Activated CD8-positive, alpha-beta memory T cell treated with anti-CD3 and anti-CD28 coated beads, Interleukin-2, amount 50 U/mL, for 4 hours (primary cell): ENCODE results near the gene GCHFR.

Source experiments
- DNase-seq: peaks from one replicate; pipeline ENCODE4 v3.0.0-alpha.2; 2020

Gene GCHFR

GRCh38 chr15:40763801-40764628 lies at the start of gene GCHFR:
TSS of gene GCHFR (plus strand) at chr15:40764068. CDS start at chr15:40764181, 113 bp downstream.
- DNase-seq, result peak; percentile 62

DNA sequence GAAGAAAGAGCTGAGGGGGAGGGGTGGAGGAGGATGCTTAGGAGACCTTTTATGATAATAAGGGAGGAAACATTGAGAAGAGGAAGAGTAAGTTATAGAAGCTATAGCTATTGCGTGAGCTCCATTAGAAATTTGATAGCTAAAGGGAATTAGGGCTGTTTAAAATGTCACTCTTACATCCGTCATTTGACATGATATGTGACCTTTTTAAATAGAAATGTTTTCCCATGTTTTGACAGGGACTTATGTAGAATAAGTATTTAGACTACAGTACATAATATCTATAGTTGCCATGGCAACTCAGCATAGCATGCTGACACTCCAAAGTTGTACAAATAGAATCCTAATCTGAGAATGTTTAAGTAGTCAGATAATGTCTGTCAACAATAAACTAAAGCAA lies 49.7 kb upstream of the GCHFR start:
- DNase-seq, result no peak

DNA sequence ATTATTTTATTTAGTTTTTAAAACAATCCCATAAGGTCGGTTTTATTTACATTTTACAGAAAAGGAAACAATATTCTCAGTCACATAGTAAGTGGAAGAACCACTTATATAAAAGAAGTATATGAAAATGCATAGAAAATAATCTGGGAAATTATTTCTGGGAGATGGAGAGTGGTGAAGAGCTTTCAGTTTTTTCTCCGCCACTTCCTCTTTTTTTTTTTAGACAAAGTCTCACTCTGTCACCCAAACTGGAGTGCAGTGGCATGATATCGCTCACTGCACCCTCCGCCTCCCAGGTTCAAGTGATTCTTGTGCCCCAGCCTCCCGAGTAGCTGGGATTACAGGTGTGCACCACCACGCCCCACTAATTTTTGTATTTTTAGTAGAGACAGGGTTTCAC lies 47.7 kb upstream of the GCHFR start:
- no peak for DNase-seq

DNA sequence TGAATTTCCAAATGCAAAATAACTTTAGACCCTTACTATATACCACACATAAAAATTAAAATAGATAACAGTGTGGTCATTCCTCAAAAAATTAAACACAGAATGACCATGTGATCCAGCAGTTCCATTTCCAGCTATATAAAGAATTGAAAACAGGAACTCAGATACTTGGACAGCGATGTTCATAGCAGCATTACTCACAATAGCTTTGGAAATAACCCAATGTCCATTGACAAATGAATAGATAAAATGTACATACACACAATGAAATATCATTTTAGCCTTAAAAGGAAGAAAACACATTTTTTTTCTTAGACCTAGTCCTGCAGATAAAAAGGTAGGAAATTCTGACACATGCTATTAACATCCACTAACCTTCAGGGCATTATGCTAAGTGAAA lies 42.2 kb upstream of the GCHFR start:
- no peak for DNase-seq

DNA sequence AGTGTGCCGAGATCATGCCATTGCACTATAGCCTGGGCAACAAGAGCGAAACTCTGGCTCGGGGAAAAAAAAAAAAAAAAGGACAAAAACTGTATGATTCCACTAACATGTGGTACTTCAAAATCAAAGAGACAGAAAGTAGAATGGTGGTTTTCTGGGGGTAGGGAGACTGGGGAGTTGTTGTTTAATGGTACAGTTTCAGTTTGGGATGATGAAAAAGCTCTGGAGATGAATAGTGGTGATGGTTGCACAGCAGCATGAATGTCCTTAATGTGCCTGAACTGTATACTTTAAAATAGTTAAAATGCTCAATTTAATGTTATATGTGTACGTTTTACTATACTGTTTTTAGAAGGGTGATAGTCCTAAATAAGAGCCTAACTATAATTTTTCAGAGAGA lies 41.5 kb upstream of the GCHFR start:
- no peak for DNase-seq

DNA sequence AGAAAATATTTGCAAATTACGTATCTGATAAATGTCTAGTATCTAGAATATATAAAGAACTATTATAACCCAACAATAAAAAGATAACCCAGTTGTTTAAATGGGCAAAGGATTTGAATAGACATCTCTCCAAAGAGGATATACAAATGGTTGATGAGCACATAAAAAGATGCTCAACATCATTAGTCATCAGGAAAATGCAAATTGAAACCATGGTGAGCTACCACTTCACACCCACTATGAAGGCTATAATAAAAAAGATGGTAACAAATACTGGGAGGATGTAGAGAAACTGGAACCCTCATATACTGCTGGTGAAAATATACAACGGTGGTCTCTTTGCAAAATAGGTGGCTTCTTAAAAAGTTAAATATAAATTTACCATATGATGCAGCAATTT lies 40.9 kb upstream of the GCHFR start:
- no peak for DNase-seq

DNA sequence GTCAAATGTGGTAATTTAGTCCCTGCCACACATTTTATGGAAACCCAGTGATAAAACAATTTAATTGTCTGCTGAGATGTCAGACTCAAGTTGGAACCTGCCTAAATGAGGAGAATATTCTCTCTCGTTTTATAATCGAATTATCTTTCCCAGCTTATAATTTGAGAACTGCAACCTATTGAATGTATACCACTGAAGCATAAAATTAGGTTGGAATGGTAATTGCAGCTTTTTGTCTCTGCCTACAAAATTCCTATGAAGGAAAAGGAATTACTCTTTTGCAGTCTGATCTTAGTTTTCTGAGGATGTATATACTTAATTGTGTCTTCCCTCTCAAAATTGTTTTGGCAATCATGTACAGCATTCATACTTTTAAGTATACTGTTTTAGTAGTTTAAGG lies 39.9 kb upstream of the GCHFR start:
- DNase-seq, result no peak

GRCh38 chr15:40731034-40731433 lies 32.8 kb upstream of the GCHFR start:
- DNase-seq, result no peak

- DNase-seq, result no peak
Observed at GRCh38 chr15:40736575-40736974, 27.3 kb upstream of the GCHFR start.

GRCh38 chr15:40737048-40737447 lies 26.8 kb upstream of the GCHFR start:
- DNase-seq, result no peak

DNA sequence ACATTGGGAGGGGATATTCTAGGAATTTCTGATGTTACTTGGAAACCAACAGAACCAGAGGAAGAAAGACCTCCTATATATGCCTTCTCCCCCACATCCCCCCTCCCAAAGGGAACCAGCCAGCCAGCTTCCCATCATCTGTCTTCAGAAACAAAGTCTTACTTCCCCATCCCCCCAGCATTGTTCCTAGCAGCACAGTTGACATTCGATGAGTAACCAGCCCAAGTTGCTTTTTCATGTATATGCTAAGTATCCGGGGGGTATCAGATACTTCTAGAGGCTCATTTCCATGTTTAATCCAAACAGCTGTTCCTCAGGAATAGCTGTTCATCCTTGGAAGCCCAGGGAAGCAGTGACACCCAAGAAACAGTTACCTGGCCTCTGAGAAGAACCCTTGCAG lies 24.8 kb upstream of the GCHFR start:
- DNase-seq, result no peak

DNA sequence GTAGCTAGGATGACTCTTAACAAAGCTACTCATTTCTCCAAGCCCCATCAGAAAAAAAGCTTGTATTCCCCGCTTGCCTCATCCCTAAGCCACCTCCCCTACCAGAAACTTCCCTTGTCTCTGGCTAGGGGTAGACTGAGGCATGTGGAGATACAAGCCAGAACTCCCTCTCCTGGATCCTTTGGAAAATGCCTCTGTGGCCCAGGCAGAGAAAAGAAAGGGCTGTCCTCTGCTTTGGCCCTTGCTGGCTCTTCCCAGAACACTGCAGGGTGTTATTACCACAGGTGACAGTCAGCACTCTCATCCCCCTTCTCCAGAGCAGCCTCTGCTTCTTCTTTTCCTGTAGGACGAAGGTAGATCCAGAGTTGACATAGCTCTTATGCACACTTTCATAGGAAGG lies 24.0 kb upstream of the GCHFR start:
- no peak for DNase-seq

DNA sequence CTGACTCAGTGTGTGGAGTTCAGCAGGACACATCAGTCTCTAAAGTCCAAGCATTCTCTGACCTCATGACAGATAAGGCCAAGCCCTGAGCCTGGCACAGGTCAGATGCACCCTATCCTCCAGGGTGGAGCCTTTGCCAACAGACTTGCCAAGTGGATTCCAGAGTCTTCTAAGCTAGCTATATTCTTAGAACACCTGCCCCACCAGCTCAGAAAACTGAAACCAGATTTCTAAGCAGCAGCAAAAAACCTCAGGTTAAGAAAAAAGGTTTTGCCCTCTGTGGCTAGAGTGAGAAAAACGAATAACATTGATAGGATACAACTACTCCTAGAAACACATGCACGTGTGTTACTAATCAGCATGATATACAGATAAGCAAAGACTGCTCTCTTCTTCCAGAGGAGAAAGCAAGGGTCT lies 20.4 kb upstream of the GCHFR start:
- no peak for DNase-seq

- DNase-seq, result peak; percentile 62
Observed at GRCh38 chr15:40743921-40744814, 19.7 kb upstream of the GCHFR start.

- no peak for DNase-seq
Observed at GRCh38 chr15:40744815-40745152, 19.1 kb upstream of the GCHFR start.

GRCh38 chr15:40746916-40747418 lies 16.9 kb upstream of the GCHFR start:
- DNase-seq, result no peak

GRCh38 chr15:40747685-40748631 lies 15.9 kb upstream of the GCHFR start:
- DNase-seq, result no peak

DNA sequence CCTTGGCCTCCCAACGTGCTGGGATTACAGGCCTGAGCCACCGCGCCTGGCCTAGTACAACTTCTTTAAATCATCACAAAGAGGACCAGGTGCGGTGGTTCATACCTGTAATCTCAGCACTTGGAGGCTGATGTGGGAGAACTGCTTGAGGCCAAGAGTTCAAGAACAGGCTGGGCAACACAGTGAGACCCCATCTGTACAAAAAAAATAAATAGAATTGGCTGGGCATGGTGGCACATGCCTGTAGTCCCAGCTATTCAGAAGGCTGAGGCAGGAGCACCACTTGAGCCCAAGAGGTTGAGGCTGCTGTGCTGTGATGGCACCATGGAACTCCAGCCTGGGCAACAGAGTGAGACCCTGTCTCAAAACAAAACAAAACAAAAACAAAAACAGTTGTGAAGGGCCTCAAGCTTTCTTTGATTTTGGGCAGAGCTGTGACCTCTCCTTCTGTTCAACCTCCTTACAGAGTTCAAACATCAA lies 14.7 kb upstream of the GCHFR start:
- no peak for DNase-seq

- DNase-seq, result no peak
Observed at GRCh38 chr15:40750885-40751284, 13.0 kb upstream of the GCHFR start.

DNA sequence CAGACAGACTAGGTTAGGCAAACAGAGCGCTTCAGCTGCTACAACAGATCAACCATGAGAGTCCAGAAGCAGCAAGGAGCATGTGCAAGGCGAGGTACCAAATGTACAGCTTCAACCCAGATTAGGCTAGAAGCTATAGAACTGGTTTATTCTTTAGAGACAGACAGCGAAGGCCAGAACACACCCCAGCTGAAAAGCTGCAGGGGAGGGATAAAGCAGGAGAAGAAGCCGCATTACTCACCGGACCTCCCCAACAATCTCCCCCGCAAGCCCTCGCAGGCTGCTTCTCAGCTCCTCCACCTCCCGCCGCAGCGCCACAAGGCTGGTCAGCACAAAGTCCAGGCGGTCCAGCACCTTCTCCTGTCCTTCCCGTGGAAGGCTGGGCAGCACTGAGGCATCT lies 12.1 kb upstream of the GCHFR start:
- no peak for DNase-seq

DNA sequence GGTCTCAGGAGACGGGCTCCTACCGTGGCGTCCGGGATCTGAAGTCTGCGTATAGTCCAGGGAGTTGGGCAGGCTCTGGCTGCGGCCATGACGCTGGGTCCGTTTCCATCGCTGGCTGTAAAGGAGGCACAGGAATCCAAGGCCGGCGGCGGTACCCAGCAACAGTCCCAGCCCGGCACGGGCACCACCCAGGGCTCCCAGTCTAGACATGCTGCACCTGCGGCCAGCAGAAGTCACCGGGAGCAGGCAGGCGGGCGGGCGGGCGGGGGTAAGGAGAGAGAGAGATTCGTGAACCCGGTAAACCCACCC lies 9.3 kb upstream of the GCHFR start:
- DNase-seq, result peak; percentile 30

GRCh38 chr15:40754883-40755811 lies 8.7 kb upstream of the GCHFR start, which contains the start of gene RMDN3:
TSS of gene RMDN3 (minus strand) at chr15:40755254. CDS start at chr15:40754783, 471 bp downstream.
- DNase-seq, result peak; percentile 94
